Measurements from ENCODE around the gene TBCCD1. TPM values are rescaled to one million over a fixed set of nuclear protein-coding genes. Genes with fewer than 3 reads are reported as not detected.
"Not testable (repeated sequence)": the region's sequence is repeated elsewhere in the genome, so short reads cannot be mapped to it uniquely, and the experiment has no call there.

TBCCD1 gene
- polyA plus RNA-seq, 3 donors from 2014 or later, result 18.8 to 32.4 (median 21.6) TPM

DNA sequence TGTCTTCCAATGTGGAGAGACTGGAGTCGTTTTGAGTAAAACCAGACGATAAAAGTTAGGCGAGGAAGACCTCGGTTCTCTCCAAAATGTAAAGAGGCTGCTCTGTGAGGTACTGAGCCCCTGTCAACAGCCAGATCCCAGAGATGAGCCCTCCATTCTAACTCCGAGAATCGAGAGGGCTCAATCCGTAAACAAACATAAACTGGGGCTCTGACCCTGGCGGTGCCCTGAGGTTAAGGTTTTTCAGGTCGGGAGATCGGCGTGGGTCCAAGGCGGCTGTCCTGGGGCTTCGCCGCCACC lies 417 bp downstream of the TBCCD1 start:
- Mint-ChIP-seq H3K27ac (peak overlapping the region; percentile 90 to 98 (median 96)), H3K4me3 (peak overlapping the region; percentile 87 to 95 (median 89)), H3K36me3 (peaks cover 4 to 6% (median 6%) of the 10 kb centered on the region in 3 donors), H3K27me3 (ENCODE audit: low read depth in 3 of 3) (peaks cover 9 to 19% (median 16%) of the 10 kb centered on the region in 3 donors), H3K9me3 (no peaks in the 10 kb centered on the region), H3K4me1 (peaks cover 59 to 76% of the 10 kb centered on the region in 2 donors)
- DNase-seq, result no peak

- no peak for DNase-seq
- Mint-ChIP-seq H3K4me3 (peak overlapping the region in 2 of 5 donors; percentile 5 to 37), H3K4me1 (peaks cover 49 to 76% of the 10 kb centered on the region in 2 donors), H3K27me3 (ENCODE audit: low read depth in 3 of 3) (peaks cover 4 to 12% (median 10%) of the 10 kb centered on the region in 3 donors), H3K27ac (peak overlapping the region in 4 of 6 donors; percentile 15 to 49 (median 30)), H3K9me3 (no peaks in the 10 kb centered on the region), H3K36me3 (peaks cover 8 to 10% (median 9%) of the 10 kb centered on the region in 3 donors)
Observed at GRCh38 chr3:186564586-186564985, 2.6 kb downstream of the TBCCD1 start.

- Mint-ChIP-seq H3K36me3 (peaks cover 31 to 52% (median 32%) of the 10 kb centered on the region in 3 donors), H3K27ac (no peak overlapping the region), H3K4me1 (no peaks in the 10 kb centered on the region), H3K4me3 (no peak overlapping the region), H3K27me3 (ENCODE audit: low read depth in 3 of 3) (no peaks in the 10 kb centered on the region), H3K9me3 (no peaks in the 10 kb centered on the region)
- DNase-seq, result no peak
Observed at GRCh38 chr3:186552408-186553031, 14.6 kb downstream of the TBCCD1 start.

GRCh38 chr3:186551387-186551786 lies 15.8 kb downstream of the TBCCD1 start:
- Mint-ChIP-seq H3K27ac (no peak overlapping the region), H3K27me3 (ENCODE audit: low read depth in 3 of 3) (no peaks in the 10 kb centered on the region), H3K4me3 (no peak overlapping the region), H3K36me3 (peaks cover 22 to 44% (median 27%) of the 10 kb centered on the region in 3 donors), H3K9me3 (no peaks in the 10 kb centered on the region), H3K4me1 (no peaks in the 10 kb centered on the region)
- DNase-seq, result no peak

DNA sequence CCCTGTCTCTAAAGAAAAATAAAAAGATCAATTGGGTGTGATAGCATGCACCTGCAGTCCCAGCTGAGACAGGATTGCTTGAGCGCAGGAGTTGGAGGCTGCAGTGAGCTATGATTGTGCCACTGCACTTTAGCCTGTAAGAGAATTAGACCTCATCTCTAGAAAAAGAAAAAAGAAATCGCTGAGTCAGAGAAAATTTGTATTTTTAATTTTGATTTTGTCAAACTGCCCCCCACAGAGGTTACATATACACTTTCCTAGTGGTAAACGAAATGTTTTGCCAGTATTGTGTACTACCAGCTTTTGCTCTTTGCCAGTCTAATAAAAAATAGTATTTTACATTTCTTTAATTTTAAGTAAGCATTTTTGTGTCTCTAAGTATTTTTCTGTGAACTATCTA lies 17.6 kb downstream of the TBCCD1 start:
- H3K4me1 Mint-ChIP-seq, result no peaks in the 10 kb centered on the region
- DNase-seq, result no peak
- no peaks in the 10 kb centered on the region for H3K27me3 Mint-ChIP-seq (ENCODE audit: low read depth in 3 of 3)
- H3K27ac Mint-ChIP-seq, result no peak overlapping the region
- no peaks in the 10 kb centered on the region for H3K9me3 Mint-ChIP-seq
- H3K36me3 Mint-ChIP-seq, result peaks cover 18 to 36% (median 19%) of the 10 kb centered on the region in 3 donors
- H3K4me3 Mint-ChIP-seq, result no peak overlapping the region

- Mint-ChIP-seq H3K27ac (no peak within 1 kb of the TSS), H3K27me3 (ENCODE audit: low read depth in 3 of 3) (no peaks in the 10 kb centered on the region), H3K4me3 (no peak within 1 kb of the TSS), H3K36me3 (peaks cover 5 to 23% (median 12%) of the 10 kb centered on the region in 3 donors), H3K9me3 (no peaks in the 10 kb centered on the region), H3K4me1 (peaks cover 5 to 8% of the 10 kb centered on the region in 2 donors)
- DNase-seq, result no peak
Observed at GRCh38 chr3:186544281-186544680, 22.9 kb downstream of the TBCCD1 start, which contains the start of gene CRYGS. Gene CRYGS, minus strand, starts transcription at chr3:186544380. Its CDS starts 54 bp downstream, at chr3:186544326.

GRCh38 chr3:186540835-186541226 lies 26.3 kb downstream of the TBCCD1 start:
- no peak overlapping the region for H3K27ac Mint-ChIP-seq
- H3K27me3 Mint-ChIP-seq (ENCODE audit: low read depth in 3 of 3), result no peaks in the 10 kb centered on the region
- DNase-seq, result no peak
- H3K9me3 Mint-ChIP-seq, result no peaks in the 10 kb centered on the region
- H3K36me3 Mint-ChIP-seq, result peaks cover 16 to 30% (median 17%) of the 10 kb centered on the region in 3 donors
- peaks cover 5 to 8% of the 10 kb centered on the region in 2 donors for H3K4me1 Mint-ChIP-seq
- no peak overlapping the region for H3K4me3 Mint-ChIP-seq

GRCh38 chr3:186540221-186540834 lies 26.8 kb downstream of the TBCCD1 start:
- H3K36me3 Mint-ChIP-seq, result peaks cover 16 to 33% (median 19%) of the 10 kb centered on the region in 3 donors
- no peaks in the 10 kb centered on the region for H3K9me3 Mint-ChIP-seq
- no peaks in the 10 kb centered on the region for H3K27me3 Mint-ChIP-seq (ENCODE audit: low read depth in 3 of 3)
- H3K4me3 Mint-ChIP-seq, result peak overlapping the region in 4 of 5 donors; percentile 12 to 56 (median 30)
- peaks cover 5 to 8% of the 10 kb centered on the region in 2 donors for H3K4me1 Mint-ChIP-seq
- H3K27ac Mint-ChIP-seq, result no peak overlapping the region
- peak; percentile 59 to 69 (median 59) for DNase-seq

- peaks cover 12 to 31% (median 19%) of the 10 kb centered on the region in 3 donors for H3K36me3 Mint-ChIP-seq
- H3K9me3 Mint-ChIP-seq, result no peaks in the 10 kb centered on the region
- peaks cover 0 to under 1% (median 0%) of the 10 kb centered on the region in 3 donors for H3K27me3 Mint-ChIP-seq (ENCODE audit: low read depth in 3 of 3)
- H3K4me1 Mint-ChIP-seq, result peaks cover 10 to 17% of the 10 kb centered on the region in 2 donors
- DNase-seq, result no peak
- H3K4me3 Mint-ChIP-seq, result no peak overlapping the region
- H3K27ac Mint-ChIP-seq, result no peak overlapping the region
Observed at GRCh38 chr3:186538779-186539178, 28.4 kb downstream of the TBCCD1 start.

DNA sequence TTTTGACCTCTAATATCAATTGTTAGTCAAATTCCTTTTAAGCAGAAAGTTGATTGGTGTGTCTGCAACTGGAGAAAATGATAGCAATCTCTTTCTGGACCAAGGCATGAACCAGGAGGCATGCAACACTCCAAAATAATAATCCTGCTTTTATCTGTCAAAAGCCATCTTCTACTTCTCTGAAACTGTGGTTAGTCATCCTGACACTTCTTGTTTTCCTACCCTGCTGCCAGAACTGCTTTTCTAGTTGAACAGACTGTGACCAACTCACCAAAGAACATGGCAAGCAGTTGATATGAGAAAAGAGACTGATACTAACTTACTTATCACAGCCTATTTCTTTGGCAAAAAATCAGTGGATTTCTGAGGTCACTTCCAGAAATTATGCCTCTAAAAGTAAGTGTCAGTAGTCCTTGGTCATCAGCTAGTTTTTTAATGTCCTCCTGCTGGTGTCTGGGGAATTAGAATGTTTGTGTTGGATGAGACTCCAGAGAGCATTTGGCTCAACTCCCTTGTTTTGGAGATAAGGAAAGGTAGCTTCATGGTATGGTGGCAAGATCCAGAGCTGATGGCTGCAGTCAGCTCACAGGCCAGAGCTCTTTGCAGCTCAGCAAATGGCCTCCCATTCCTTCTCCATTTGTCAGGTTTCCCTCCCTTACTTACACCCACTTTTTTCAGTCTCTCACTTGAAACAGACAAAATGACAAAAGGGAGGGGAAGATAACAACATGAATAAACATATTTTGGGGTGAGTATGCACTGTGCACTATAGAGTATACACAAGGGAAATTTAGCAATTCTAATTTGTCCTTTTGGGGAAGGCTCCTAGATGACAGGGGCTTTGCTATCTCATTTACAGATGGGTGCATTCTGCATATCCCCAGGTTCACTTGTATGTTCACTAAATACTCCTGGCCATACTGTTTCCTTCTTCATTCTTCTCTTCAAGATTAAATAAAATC lies 30.0 kb downstream of the TBCCD1 start:
- H3K27ac Mint-ChIP-seq, result no peak overlapping the region
- DNase-seq, result no peak
- H3K36me3 Mint-ChIP-seq, result peaks cover 7 to 30% (median 19%) of the 10 kb centered on the region in 3 donors
- H3K4me1 Mint-ChIP-seq, result peaks cover 12 to 20% of the 10 kb centered on the region in 2 donors
- no peaks in the 10 kb centered on the region for H3K9me3 Mint-ChIP-seq
- no peak overlapping the region for H3K4me3 Mint-ChIP-seq
- peaks cover 0 to 3% (median 0%) of the 10 kb centered on the region in 3 donors for H3K27me3 Mint-ChIP-seq (ENCODE audit: low read depth in 3 of 3)

GRCh38 chr3:186534113-186534669 lies 32.9 kb downstream of the TBCCD1 start:
- Mint-ChIP-seq H3K4me1 (peaks cover 7 to 12% of the 10 kb centered on the region in 2 donors), H3K4me3 (peak overlapping the region in 3 of 5 donors; percentile 18 to 40 (median 40)), H3K36me3 (peaks cover 13 to 38% (median 27%) of the 10 kb centered on the region in 3 donors), H3K27me3 (ENCODE audit: low read depth in 3 of 3) (peaks cover 0 to 3% (median 0%) of the 10 kb centered on the region in 3 donors), H3K9me3 (no peaks in the 10 kb centered on the region), H3K27ac (peak overlapping the region in 2 of 6 donors; percentile 52 to 72)
- DNase-seq, result peak; percentile 23 to 44 (median 30)

GRCh38 chr3:186532598-186533072 lies 34.5 kb downstream of the TBCCD1 start:
- Mint-ChIP-seq H3K4me1 (peaks cover 7 to 12% of the 10 kb centered on the region in 2 donors), H3K9me3 (no peaks in the 10 kb centered on the region), H3K27ac (no peak overlapping the region), H3K36me3 (peaks cover 9 to 46% (median 39%) of the 10 kb centered on the region in 3 donors), H3K27me3 (ENCODE audit: low read depth in 3 of 3) (peaks cover 0 to 3% (median 0%) of the 10 kb centered on the region in 3 donors), H3K4me3 (no peak overlapping the region)
- DNase-seq, result no peak

- not testable (repeated sequence) for H3K27ac Mint-ChIP-seq; H3K9me3 Mint-ChIP-seq; H3K27me3 Mint-ChIP-seq (ENCODE audit: low read depth in 3 of 3); DNase-seq; H3K4me3 Mint-ChIP-seq
- Mint-ChIP-seq H3K36me3 (peaks cover 10 to 41% (median 33%) of the 10 kb centered on the region in 3 donors), H3K4me1 (peaks cover 7 to 12% of the 10 kb centered on the region in 2 donors)
Observed at GRCh38 chr3:186531694-186532093, 35.4 kb downstream of the TBCCD1 start.

Measured in immature natural killer cell (primary cell).